ENCODE results near the gene ALPL. TPM values are rescaled to one million over a fixed set of nuclear protein-coding genes. Genes with fewer than 3 reads are reported as not detected.

The ALPL gene
- polyA plus RNA-seq, 1 experiment: 0.45 TPM

GRCh38 chr1:21607549-21608529 lies 98.6 kb downstream of the ALPL start:
- ChIA-PET CTCF (interaction anchor here (2.8 kb wide), 1 partner anchor 13 kb away, joined by 14 read pairs; no protein-coding TSS in a partner anchor), POLR2A (interaction anchor here (0.6 kb wide), 1 partner anchor 924 kb away, joined by 5 read pairs; no protein-coding TSS in a partner anchor)
- peak; percentile 8 for DNase-seq (ENCODE audit: low read depth)
- Histone ChIP-seq H3K4me3 (ENCODE audit: low read depth, low read length) (no peak overlapping the region), H3K36me3 (ENCODE audit: control insufficient read depth, insufficient read depth, low read length) (no peaks in the 10 kb centered on the region), H3K27me3 (ENCODE audit: control insufficient read depth, insufficient read depth, low read length) (peaks cover 7% of the 10 kb centered on the region)
- TF ChIP-seq CTCF (IDR thresholded peaks at IDR 0.05; ENCODE audit: insufficient read depth, low read depth, low read length): no peak

- POLR2A ChIA-PET: no interaction called here
- CTCF ChIA-PET: interaction anchor here (0.6 to 1.0 kb wide), 2 partner anchors 13 to 50 kb away, joined by 3 read pairs; no protein-coding TSS in a partner anchor
- TF ChIP-seq CTCF (IDR thresholded peaks at IDR 0.05; ENCODE audit: insufficient read depth, low read depth, low read length): no peak
Measured at GRCh38 chr1:21608798-21609197, 99.6 kb downstream of the ALPL start.

GRCh38 chr1:21610027-21610426 lies 100.8 kb downstream of the ALPL start:
- DNase-seq (ENCODE audit: low read depth): no peak
- Histone ChIP-seq H3K4me3 (ENCODE audit: low read depth, low read length) (no peak overlapping the region), H3K27me3 (ENCODE audit: control insufficient read depth, insufficient read depth, low read length) (peaks cover 10% of the 10 kb centered on the region), H3K36me3 (ENCODE audit: control insufficient read depth, insufficient read depth, low read length) (no peaks in the 10 kb centered on the region)
- TF ChIP-seq CTCF (IDR thresholded peaks at IDR 0.05; ENCODE audit: insufficient read depth, low read depth, low read length): no peak
- CTCF ChIA-PET: interaction anchor here (0.9 to 2.3 kb wide), 2 partner anchors 11 to 14 kb away, joined by 3 to 8 read pairs; no protein-coding TSS in a partner anchor
- POLR2A ChIA-PET: no interaction called here

More at GRCh38 chr1:21608798-21609197, 99.6 kb downstream of the ALPL start:
- Histone ChIP-seq H3K27me3 (ENCODE audit: control insufficient read depth, insufficient read depth, low read length) (peaks cover 8% of the 10 kb centered on the region), H3K36me3 (ENCODE audit: control insufficient read depth, insufficient read depth, low read length) (no peaks in the 10 kb centered on the region), H3K4me3 (ENCODE audit: low read depth, low read length) (no peak overlapping the region)
- no peak for DNase-seq (ENCODE audit: low read depth)

- peaks cover 10% of the 10 kb centered on the region for H3K27me3 ChIP-seq (ENCODE audit: control insufficient read depth, insufficient read depth, low read length)
- no peak overlapping the region for H3K4me3 ChIP-seq (ENCODE audit: low read depth, low read length)
- no peaks in the 10 kb centered on the region for H3K36me3 ChIP-seq (ENCODE audit: control insufficient read depth, insufficient read depth, low read length)
- TF ChIP-seq CTCF (IDR thresholded peaks at IDR 0.05; ENCODE audit: insufficient read depth, low read depth, low read length): no peak
- ChIA-PET POLR2A (no interaction called here), CTCF (interaction anchor here (0.9 to 2.3 kb wide), 3 partner anchors 10 to 15 kb away, joined by 3 to 8 read pairs (median 3); no protein-coding TSS in a partner anchor)
- DNase-seq (ENCODE audit: low read depth): no peak
Measured at GRCh38 chr1:21610989-21611785, 102.0 kb downstream of the ALPL start.

Data from BJ (cell line).